RWPE2 (cell line): ENCODE results near the gene ARHGEF38.

Source experiments
- ATAC-seq: fragments of 200-7000 bp; cut with Tn5 transposase; 3 replicates; pipeline ENCODE4 v1.9.1; 2021; ENCODE audit warnings: low read depth
- DNase-seq: peaks from one replicate; pipeline ENCODE4 v3.0.0-alpha.2; 2020; ENCODE audit warnings: low spot score
- H3K27ac ChIP-seq: fragments of 450-650 bp; 2 replicates; pipeline ENCODE4 v1.5.1; 2017; ENCODE audit warnings: mild to moderate bottlenecking; ENCODE audit not compliant: poor library complexity, severe bottlenecking
- H3K27me3 ChIP-seq: fragments of 250-450 bp; sonication (Bioruptor Pico); 2 replicates; pipeline ENCODE4 v1.5.1; 2021; ENCODE audit warnings: mild to moderate bottlenecking, moderate library complexity; ENCODE audit not compliant: insufficient read depth, poor library complexity, severe bottlenecking
- H3K36me3 ChIP-seq: fragments of 250-450 bp; sonication (Bioruptor Pico); 2 replicates; pipeline ENCODE4 v1.5.1; 2020; ENCODE audit warnings: low read depth, mild to moderate bottlenecking, moderate library complexity
- H3K4me1 ChIP-seq: fragments of 250-450 bp; sonication (Bioruptor Pico); 2 replicates; pipeline ENCODE4 v1.5.1; 2021; ENCODE audit warnings: mild to moderate bottlenecking, moderate library complexity; ENCODE audit not compliant: insufficient read depth, poor library complexity, severe bottlenecking
- H3K4me3 ChIP-seq: fragments of 250-450 bp; sonication (Bioruptor Pico); 2 replicates; pipeline ENCODE4 v1.5.1; 2021; ENCODE audit warnings: mild to moderate bottlenecking, moderate library complexity; ENCODE audit not compliant: severe bottlenecking
- H3K9me3 ChIP-seq: fragments of 250-450 bp; sonication (Bioruptor Pico); 2 replicates; pipeline ENCODE4 v1.5.1; 2021; ENCODE audit warnings: mild to moderate bottlenecking, moderate library complexity; ENCODE audit not compliant: severe bottlenecking
- TF ChIP-seq, protein P1 (sequence below): fragments of 450-650 bp; IDR thresholded peaks from one replicate; pipeline ENCODE4 v1.5.1; 2017; ENCODE audit warnings: mild to moderate bottlenecking, moderate library complexity; ENCODE audit not compliant: poor library complexity, severe bottlenecking

Gene ARHGEF38

DNA sequence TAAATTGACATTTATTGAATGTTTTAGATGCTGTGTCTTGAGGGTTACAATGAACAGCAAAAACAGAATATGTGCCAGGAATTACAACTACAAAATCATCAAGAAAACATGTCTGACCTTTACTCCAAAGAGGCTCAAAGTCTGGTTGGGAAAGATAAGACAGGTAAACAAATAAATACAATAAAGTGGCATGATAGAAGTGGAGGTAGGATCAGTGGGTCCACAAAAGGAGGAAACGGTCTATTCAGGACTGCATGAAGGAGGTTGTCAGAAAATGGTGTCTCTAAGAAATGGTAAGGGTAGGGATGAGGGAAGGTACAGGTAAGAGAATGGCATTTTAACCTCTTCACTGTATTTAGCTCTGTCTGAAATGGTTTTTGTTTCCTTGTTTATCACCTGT, 3.8 kb downstream of the ARHGEF38 start:
- H3K27ac ChIP-seq: no peak overlapping the region
- H3K9me3 ChIP-seq: no peaks in the 10 kb centered on the region
- H3K36me3 ChIP-seq: no peaks in the 10 kb centered on the region
- TF ChIP-seq, protein P1, sequence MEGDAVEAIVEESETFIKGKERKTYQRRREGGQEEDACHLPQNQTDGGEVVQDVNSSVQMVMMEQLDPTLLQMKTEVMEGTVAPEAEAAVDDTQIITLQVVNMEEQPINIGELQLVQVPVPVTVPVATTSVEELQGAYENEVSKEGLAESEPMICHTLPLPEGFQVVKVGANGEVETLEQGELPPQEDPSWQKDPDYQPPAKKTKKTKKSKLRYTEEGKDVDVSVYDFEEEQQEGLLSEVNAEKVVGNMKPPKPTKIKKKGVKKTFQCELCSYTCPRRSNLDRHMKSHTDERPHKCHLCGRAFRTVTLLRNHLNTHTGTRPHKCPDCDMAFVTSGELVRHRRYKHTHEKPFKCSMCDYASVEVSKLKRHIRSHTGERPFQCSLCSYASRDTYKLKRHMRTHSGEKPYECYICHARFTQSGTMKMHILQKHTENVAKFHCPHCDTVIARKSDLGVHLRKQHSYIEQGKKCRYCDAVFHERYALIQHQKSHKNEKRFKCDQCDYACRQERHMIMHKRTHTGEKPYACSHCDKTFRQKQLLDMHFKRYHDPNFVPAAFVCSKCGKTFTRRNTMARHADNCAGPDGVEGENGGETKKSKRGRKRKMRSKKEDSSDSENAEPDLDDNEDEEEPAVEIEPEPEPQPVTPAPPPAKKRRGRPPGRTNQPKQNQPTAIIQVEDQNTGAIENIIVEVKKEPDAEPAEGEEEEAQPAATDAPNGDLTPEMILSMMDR: no peak
- no peaks in the 10 kb centered on the region for H3K27me3 ChIP-seq
- no peak overlapping the region for H3K4me3 ChIP-seq
- ATAC-seq: no peak
- DNase-seq: no peak
- H3K4me1 ChIP-seq: peaks cover 14% of the 10 kb centered on the region

- no peak for DNase-seq
These were observed 5.9 kb downstream of the ARHGEF38 start for GRCh38 chr4:105558277-105558676.

GRCh38 chr4:105560421-105560848, 8.0 kb downstream of the ARHGEF38 start:
- ATAC-seq (peak; percentile 74), DNase-seq (no peak)
- no peaks in the 10 kb centered on the region for H3K36me3 ChIP-seq
- no peak overlapping the region for H3K4me3 ChIP-seq
- TF ChIP-seq, protein P1: no peak
- peaks cover 10% of the 10 kb centered on the region for H3K4me1 ChIP-seq
- no peaks in the 10 kb centered on the region for H3K27me3 ChIP-seq
- H3K9me3 ChIP-seq: no peaks in the 10 kb centered on the region
- H3K27ac ChIP-seq: no peak overlapping the region

More at GRCh38 chr4:105558277-105558676, 5.9 kb downstream of the ARHGEF38 start:
- Histone ChIP-seq H3K4me3 (no peak overlapping the region), H3K27ac (no peak overlapping the region), H3K9me3 (no peaks in the 10 kb centered on the region), H3K36me3 (no peaks in the 10 kb centered on the region), H3K4me1 (peaks cover 10% of the 10 kb centered on the region), H3K27me3 (no peaks in the 10 kb centered on the region)
- TF ChIP-seq, protein P1: no peak
- ATAC-seq: no peak

DNA sequence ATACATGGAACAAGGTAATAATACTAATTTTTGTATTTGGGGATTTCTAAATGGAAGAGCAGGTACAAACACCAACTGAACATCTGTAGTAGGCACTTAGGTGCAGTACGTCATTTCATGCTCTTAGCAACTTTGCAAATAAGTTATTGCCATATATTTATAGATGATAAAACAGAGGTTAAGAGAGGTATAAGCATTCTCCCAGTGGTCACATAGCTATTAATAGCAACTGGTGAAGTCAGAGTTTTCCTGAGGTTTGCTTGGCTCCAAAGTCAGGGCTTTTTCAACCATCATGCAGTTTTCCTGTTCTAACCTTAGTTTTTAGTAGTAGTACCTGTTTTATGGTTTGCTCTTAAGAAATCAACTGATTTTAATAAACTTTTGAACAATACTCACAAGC, 10.9 kb downstream of the ARHGEF38 start:
- DNase-seq: no peak
- TF ChIP-seq, protein P1: no peak

DNA sequence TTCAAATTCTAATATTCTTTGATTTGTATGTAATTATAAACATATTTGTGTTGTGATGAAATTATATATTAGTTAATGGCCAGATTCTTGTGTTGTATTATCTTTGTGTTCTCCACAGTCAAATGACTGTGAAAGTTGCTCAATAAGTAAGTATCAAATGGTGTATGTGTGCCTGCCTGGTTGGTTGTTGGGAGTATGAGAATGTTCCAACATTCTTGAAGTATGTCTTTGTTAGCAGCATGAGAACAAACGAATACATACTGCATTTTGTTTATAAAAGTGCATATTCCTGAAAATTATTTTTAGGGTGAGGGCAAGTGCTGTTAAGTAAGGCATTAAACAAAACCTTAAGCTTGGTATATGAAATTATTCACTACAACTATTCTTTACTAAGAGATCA, 16.2 kb downstream of the ARHGEF38 start:
- H3K4me3 ChIP-seq: no peak overlapping the region
- no peaks in the 10 kb centered on the region for H3K9me3 ChIP-seq
- TF ChIP-seq, protein P1: no peak
- H3K27ac ChIP-seq: no peak overlapping the region
- no peaks in the 10 kb centered on the region for H3K36me3 ChIP-seq
- no peaks in the 10 kb centered on the region for H3K27me3 ChIP-seq
- H3K4me1 ChIP-seq: no peaks in the 10 kb centered on the region
- no peak for DNase-seq
- no peak for ATAC-seq

More for the DNA sequence above, 10.9 kb downstream of the ARHGEF38 start:
- Histone ChIP-seq H3K27me3 (no peaks in the 10 kb centered on the region), H3K36me3 (no peaks in the 10 kb centered on the region), H3K4me1 (peaks cover 10% of the 10 kb centered on the region), H3K4me3 (no peak overlapping the region), H3K27ac (no peak overlapping the region), H3K9me3 (no peaks in the 10 kb centered on the region)
- no peak for ATAC-seq
